T-helper 1 cell treated with Interleukin-12 subunit alpha and Interleukin-12 subunit beta and Interleukin-4 antibody, amounts not matched to agents 30 μg/mL and 1 μg/mL, for 36 hours (primary cell): ENCODE data around the gene SPATA7.

ENCODE experiments used
- H3K27ac Mint-ChIP-seq: one replicate; pipeline ENCODE4 v1.8.0; 2021; ENCODE audit warnings: mild to moderate bottlenecking, mixed read lengths
- H3K27me3 Mint-ChIP-seq: one replicate; pipeline ENCODE4 v1.8.0; 2021; ENCODE audit warnings: low read depth, mixed read lengths
- H3K36me3 Mint-ChIP-seq: one replicate; pipeline ENCODE4 v1.8.0; 2021; ENCODE audit warnings: low read depth, mixed read lengths
- H3K4me1 Mint-ChIP-seq: one replicate; pipeline ENCODE4 v1.8.0; 2021; ENCODE audit warnings: low read depth, mixed read lengths
- H3K4me3 Mint-ChIP-seq: one replicate; pipeline ENCODE4 v1.8.0; 2021; ENCODE audit warnings: mild to moderate bottlenecking, moderate library complexity, mixed read lengths
- H3K9me3 Mint-ChIP-seq: one replicate; pipeline ENCODE4 v1.8.0; 2021; ENCODE audit warnings: mixed read lengths

SPATA7 gene, protein sequence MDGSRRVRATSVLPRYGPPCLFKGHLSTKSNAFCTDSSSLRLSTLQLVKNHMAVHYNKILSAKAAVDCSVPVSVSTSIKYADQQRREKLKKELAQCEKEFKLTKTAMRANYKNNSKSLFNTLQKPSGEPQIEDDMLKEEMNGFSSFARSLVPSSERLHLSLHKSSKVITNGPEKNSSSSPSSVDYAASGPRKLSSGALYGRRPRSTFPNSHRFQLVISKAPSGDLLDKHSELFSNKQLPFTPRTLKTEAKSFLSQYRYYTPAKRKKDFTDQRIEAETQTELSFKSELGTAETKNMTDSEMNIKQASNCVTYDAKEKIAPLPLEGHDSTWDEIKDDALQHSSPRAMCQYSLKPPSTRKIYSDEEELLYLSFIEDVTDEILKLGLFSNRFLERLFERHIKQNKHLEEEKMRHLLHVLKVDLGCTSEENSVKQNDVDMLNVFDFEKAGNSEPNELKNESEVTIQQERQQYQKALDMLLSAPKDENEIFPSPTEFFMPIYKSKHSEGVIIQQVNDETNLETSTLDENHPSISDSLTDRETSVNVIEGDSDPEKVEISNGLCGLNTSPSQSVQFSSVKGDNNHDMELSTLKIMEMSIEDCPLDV

DNA sequence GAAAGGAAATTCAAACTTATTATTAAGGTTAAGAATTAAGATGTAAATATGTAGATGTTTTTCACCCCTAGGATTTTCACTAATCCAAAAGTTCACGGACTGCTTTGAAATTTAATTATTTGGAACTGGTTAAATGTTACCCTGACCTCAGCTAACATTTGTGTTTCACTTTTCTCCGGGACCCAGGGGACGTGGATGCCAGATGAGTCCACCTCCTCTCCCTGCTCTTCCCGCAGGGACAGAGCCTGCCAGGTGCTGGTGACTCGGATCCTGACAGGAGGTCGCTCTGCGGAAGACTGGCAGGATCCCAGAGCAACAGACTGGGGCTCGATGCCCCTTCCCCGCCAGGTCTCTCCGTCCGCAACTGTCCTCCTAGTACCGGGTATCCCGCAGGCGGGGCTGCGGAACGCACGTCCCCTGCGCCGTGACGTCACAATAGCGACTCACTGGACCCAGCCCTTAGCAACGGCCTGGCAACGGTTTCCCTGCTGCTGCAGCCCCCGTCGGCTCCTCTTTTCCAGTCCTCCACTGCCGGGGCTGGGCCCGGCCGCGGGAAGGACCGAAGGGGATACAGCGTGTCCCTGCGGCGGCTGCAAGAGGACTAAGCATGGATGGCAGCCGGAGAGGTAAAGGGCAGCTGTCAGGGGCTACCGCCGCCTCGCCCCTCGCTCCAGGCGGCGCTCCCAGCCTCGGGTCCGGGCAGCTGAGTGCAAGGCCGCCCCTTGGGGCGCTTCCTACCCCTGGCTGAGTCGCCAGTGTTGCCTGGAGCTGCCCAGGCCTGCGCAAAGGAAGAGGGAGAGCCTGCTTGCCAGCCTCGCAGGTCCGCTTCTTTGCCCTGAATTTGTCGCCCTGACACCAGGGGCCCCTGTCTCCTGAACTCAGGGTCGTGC, at the start of gene SPATA7:
Gene SPATA7, plus strand, starts transcription at position 446 of the 890 bp plus-strand sequence. Its CDS starts 162 bp downstream, at position 608.
- Mint-ChIP-seq H3K9me3 (no peaks in the 10 kb centered on the region), H3K4me3 (peak within 1 kb of the TSS; percentile 93), H3K27me3 (peaks cover 28% of the 10 kb centered on the region), H3K4me1 (peaks cover 18% of the 10 kb centered on the region), H3K27ac (peak within 1 kb of the TSS; percentile 85), H3K36me3 (no peaks in the 10 kb centered on the region)

- Mint-ChIP-seq H3K27me3 (peaks cover 13% of the 10 kb centered on the region), H3K9me3 (no peaks in the 10 kb centered on the region), H3K27ac (no peak overlapping the region), H3K4me1 (no peaks in the 10 kb centered on the region), H3K36me3 (no peaks in the 10 kb centered on the region), H3K4me3 (no peak overlapping the region)
Measured at GRCh38 chr14:88340357-88340756, 45.1 kb upstream of the SPATA7 start.

GRCh38 chr14:88342980-88343379, 42.5 kb upstream of the SPATA7 start:
- Mint-ChIP-seq H3K36me3 (no peaks in the 10 kb centered on the region), H3K4me1 (no peaks in the 10 kb centered on the region), H3K4me3 (no peak overlapping the region), H3K27me3 (peaks cover 13% of the 10 kb centered on the region), H3K9me3 (no peaks in the 10 kb centered on the region), H3K27ac (no peak overlapping the region)

DNA sequence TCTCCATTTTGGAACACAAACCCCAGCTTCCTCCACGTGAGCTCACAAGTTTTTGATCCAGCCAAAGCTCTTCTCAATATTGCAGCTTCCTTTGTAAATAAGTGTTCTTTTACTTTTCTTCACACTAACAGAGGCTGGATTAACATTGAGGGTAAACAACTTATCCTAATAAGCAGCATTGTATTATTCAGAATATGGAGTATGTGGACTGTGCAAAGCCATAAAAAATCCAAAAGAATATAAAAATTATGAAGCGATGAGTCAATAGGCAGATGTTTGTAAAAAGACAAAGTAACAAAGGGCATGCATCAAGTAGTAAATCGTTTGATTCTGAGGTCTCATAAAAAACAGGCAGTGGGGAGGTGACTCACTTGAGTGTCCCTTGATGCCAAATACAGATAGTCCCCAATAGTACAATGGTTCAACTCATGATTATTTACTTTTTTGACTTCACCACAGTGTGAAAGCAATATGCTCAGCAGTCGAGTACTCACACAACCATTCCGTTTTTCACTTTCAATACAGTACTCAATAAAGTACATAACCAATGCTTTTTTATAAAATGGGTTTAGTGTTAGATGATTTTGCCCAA, 39.3 kb upstream of the SPATA7 start:
- no peak overlapping the region for H3K27ac Mint-ChIP-seq
- H3K4me1 Mint-ChIP-seq = no peaks in the 10 kb centered on the region
- no peak overlapping the region for H3K4me3 Mint-ChIP-seq
- H3K27me3 Mint-ChIP-seq = peaks cover 1% of the 10 kb centered on the region
- H3K36me3 Mint-ChIP-seq = no peaks in the 10 kb centered on the region
- H3K9me3 Mint-ChIP-seq = no peaks in the 10 kb centered on the region

DNA sequence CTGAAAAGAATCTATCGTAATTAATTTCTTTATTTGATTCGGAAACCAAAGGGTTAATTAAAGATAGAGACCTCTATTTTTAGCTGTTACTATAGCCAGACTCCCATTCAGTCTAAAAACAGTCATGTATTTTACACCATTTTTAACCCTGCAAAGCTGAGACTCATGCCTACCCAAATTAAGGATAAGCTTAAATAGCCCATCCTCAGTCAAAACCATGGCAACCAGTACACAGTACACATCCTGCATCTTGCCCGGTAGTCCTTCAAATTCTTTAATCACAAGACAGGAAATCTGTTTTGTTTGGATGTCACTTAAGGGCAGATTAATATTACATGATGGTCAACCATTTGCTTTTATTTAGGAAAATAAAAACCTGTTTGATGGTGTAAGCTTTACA, 36.9 kb upstream of the SPATA7 start:
- Mint-ChIP-seq H3K36me3 (no peaks in the 10 kb centered on the region), H3K4me1 (no peaks in the 10 kb centered on the region)

GRCh38 chr14:88351966-88352691, 33.3 kb upstream of the SPATA7 start:
- H3K4me3 Mint-ChIP-seq = no peak overlapping the region
- no peaks in the 10 kb centered on the region for H3K27me3 Mint-ChIP-seq
- H3K4me1 Mint-ChIP-seq = no peaks in the 10 kb centered on the region
- H3K9me3 Mint-ChIP-seq = no peaks in the 10 kb centered on the region
- no peak overlapping the region for H3K27ac Mint-ChIP-seq
- H3K36me3 Mint-ChIP-seq = no peaks in the 10 kb centered on the region

More for the DNA sequence above, 36.9 kb upstream of the SPATA7 start:
- Mint-ChIP-seq H3K27ac (no peak overlapping the region), H3K27me3 (no peaks in the 10 kb centered on the region), H3K9me3 (no peaks in the 10 kb centered on the region), H3K4me3 (no peak overlapping the region)

DNA sequence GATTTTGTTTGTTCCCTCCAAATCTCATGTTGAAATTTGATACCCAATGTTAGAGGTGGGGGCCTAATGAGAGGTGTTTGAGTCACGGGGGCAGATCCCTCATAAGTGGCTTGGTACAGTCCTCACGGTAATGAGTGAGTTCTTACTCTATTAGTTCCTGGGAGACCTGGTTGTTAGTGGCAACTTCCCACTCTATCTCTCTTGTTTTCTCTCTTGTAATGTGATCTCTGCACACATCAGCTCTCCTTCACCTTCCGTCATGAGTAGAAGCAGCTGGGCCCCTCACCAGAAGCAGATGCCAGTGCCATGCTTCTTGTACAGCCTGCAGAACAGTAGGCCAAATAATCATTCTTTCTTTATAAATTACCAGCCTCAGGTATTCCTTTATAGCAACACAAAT, 32.8 kb upstream of the SPATA7 start:
- Mint-ChIP-seq H3K9me3 (no peaks in the 10 kb centered on the region), H3K27me3 (no peaks in the 10 kb centered on the region), H3K4me1 (no peaks in the 10 kb centered on the region), H3K4me3 (no peak overlapping the region), H3K27ac (no peak overlapping the region), H3K36me3 (no peaks in the 10 kb centered on the region)

- Mint-ChIP-seq H3K36me3 (no peaks in the 10 kb centered on the region), H3K9me3 (peaks cover under 1% of the 10 kb centered on the region), H3K27ac (no peak overlapping the region), H3K27me3 (no peaks in the 10 kb centered on the region), H3K4me1 (no peaks in the 10 kb centered on the region), H3K4me3 (no peak overlapping the region)
Measured at GRCh38 chr14:88354358-88354757, 31.1 kb upstream of the SPATA7 start.

GRCh38 chr14:88359500-88359899, 26.0 kb upstream of the SPATA7 start:
- Mint-ChIP-seq H3K4me1 (no peaks in the 10 kb centered on the region), H3K27me3 (no peaks in the 10 kb centered on the region), H3K4me3 (no peak overlapping the region), H3K36me3 (no peaks in the 10 kb centered on the region), H3K27ac (no peak overlapping the region), H3K9me3 (peaks cover 14% of the 10 kb centered on the region)

- Mint-ChIP-seq H3K4me1 (no peaks in the 10 kb centered on the region), H3K9me3 (peaks cover 14% of the 10 kb centered on the region), H3K4me3 (no peak overlapping the region), H3K27me3 (peaks cover 5% of the 10 kb centered on the region), H3K27ac (no peak overlapping the region), H3K36me3 (no peaks in the 10 kb centered on the region)
Measured at GRCh38 chr14:88363644-88364043, 21.8 kb upstream of the SPATA7 start.

- peaks cover 5% of the 10 kb centered on the region for H3K27me3 Mint-ChIP-seq
- H3K27ac Mint-ChIP-seq = no peak overlapping the region
- H3K4me3 Mint-ChIP-seq = no peak overlapping the region
Measured at GRCh38 chr14:88364710-88365413, 20.6 kb upstream of the SPATA7 start.

GRCh38 chr14:88369496-88369895, 16.0 kb upstream of the SPATA7 start:
- H3K4me3 Mint-ChIP-seq = no peak overlapping the region
- H3K27ac Mint-ChIP-seq = no peak overlapping the region
- H3K27me3 Mint-ChIP-seq = peaks cover 17% of the 10 kb centered on the region
- no peaks in the 10 kb centered on the region for H3K4me1 Mint-ChIP-seq
- H3K36me3 Mint-ChIP-seq = no peaks in the 10 kb centered on the region
- H3K9me3 Mint-ChIP-seq = no peaks in the 10 kb centered on the region

More at GRCh38 chr14:88364710-88365413, 20.6 kb upstream of the SPATA7 start:
- Mint-ChIP-seq H3K9me3 (peaks cover 11% of the 10 kb centered on the region), H3K36me3 (no peaks in the 10 kb centered on the region), H3K4me1 (no peaks in the 10 kb centered on the region)

GRCh38 chr14:88379706-88380343, 5.6 kb upstream of the SPATA7 start:
- Mint-ChIP-seq H3K36me3 (no peaks in the 10 kb centered on the region), H3K9me3 (no peaks in the 10 kb centered on the region), H3K27me3 (peaks cover 45% of the 10 kb centered on the region)

More at GRCh38 chr14:88379706-88380343, 5.6 kb upstream of the SPATA7 start:
- Mint-ChIP-seq H3K27ac (no peak overlapping the region), H3K4me3 (no peak overlapping the region), H3K4me1 (peaks cover 6% of the 10 kb centered on the region)
